Stomach (tissue), 9 donors: ENCODE measurements around the gene DIRAS1. TPM values are rescaled to one million over a fixed set of nuclear protein-coding genes. Genes with fewer than 3 reads are reported as not detected.

Experiments
- DNase-seq, 2 donors: peaks; one replicate each; pipeline versions ENCODE4 v3.0.0 to v3.0.0-alpha.2; 2013 to 2019
- H3K27ac ChIP-seq, 5 donors: fragments of 200-600 bp in 4 of 5; sonication (generic) in 4 of 5; one replicate each; pipeline ENCODE4 v1.5.1; 2013 to 2019; ENCODE audit warnings: mild to moderate bottlenecking in 1 of 5, moderate library complexity in 1 of 5
- H3K27me3 ChIP-seq, 3 donors: fragments of 200-600 bp; sonication (generic); one replicate each; pipeline ENCODE4 v1.5.1; 2017 to 2019; ENCODE audit warnings: mixed run types in 1 of 3
- H3K36me3 ChIP-seq, 4 donors: fragments of 200-600 bp; sonication (generic); 1 replicate in 3 of 4; 2 replicates in 1 of 4; pipeline ENCODE4 v1.5.1; 2016 to 2019
- H3K4me1 ChIP-seq, 4 donors: fragments of 200-600 bp; sonication (generic); one replicate each; pipeline ENCODE4 v1.5.1; 2016 to 2019
- H3K4me3 ChIP-seq, 4 donors: fragments of 200-600 bp; sonication (generic) in 3 of 4; one replicate each; pipeline ENCODE4 v1.5.1; 2016 to 2019; ENCODE audit warnings: mild to moderate bottlenecking in 1 of 4
- H3K9me3 ChIP-seq, 4 donors: fragments of 200-600 bp; sonication (generic); one replicate each; pipeline ENCODE4 v1.5.1; 2016 to 2019
- EP300 ChIP-seq: sonication (generic); formaldehyde crosslinking; IDR thresholded peaks from one replicate; pipeline ENCODE4 v1.6.1; 2017; ENCODE audit warnings: antibody characterized with exemption
- POLR2A ChIP-seq, 4 donors: fragments of 450-650 bp; IDR thresholded peaks; one replicate each; pipeline ENCODE4 v1.6.1; 2016; ENCODE audit warnings: antibody characterized with exemption in 4 of 4, control low read depth in 2 of 4, mild to moderate bottlenecking in 1 of 4, moderate library complexity in 1 of 4
- POLR2AphosphoS5 ChIP-seq, 3 donors: sonication (generic); formaldehyde crosslinking; IDR thresholded peaks; one replicate each; pipeline ENCODE4 v1.6.1; 2016; ENCODE audit warnings: antibody characterized with exemption in 3 of 3
- WGBS, 5 donors: extraction: QIAGEN DNeasy Blood & Tissue Kit in 3 of 5; methylation state at CpG; one replicate each; pipeline versions ENCODE4 v1.1.5 to v1.1.7; 2013 to 2018; 5-methylcytosine and 5-hydroxymethylcytosine counted together
- intact Hi-C: fragments of 100-400 bp; cut with DNase I; formaldehyde crosslinking; loops from one replicate; pipeline ENCODE4 v1.15.1; 2023; ENCODE audit warnings: low total_unique reads
- polyA plus RNA-seq, 3 donors: library from polyadenylated mRNA; stranded (reverse); fragments of 200-250 nt; gene quantifications; one replicate each; pipeline ENCODE4 v1.2.3, GENCODE V29; 2013
- total RNA-seq, 5 donors: library from RNA; depleted of rRNA; stranded (reverse); fragments of >200 nt; gene quantifications; one replicate each; pipeline versions ENCODE4 v1.1.0 to v1.2.3, GENCODE V29; 2014 to 2016
- TF ChIP-seq, protein P1 (sequence below), 7 experiments: fragments of 450-650 bp in 4 of 7; fragments of 200-600 bp in 3 of 7; sonication (generic) in 3 of 7; IDR thresholded peaks; one replicate each; pipeline ENCODE4 v1.5.1; 2016 to 2019; ENCODE audit warnings: antibody characterized with exemption in 7 of 7, control low read depth in 2 of 7, mild to moderate bottlenecking in 1 of 7
- donor health status: healthy with polysubstance abuse.
- donor health status: Bipolar disorder and iron deficiency.
- donor health status: healthy.

The DIRAS1 gene
- total and polyA plus RNA-seq, 8 donors = 0.73 to 8.4 (median 2.1) TPM; not detected in 1

DNA sequence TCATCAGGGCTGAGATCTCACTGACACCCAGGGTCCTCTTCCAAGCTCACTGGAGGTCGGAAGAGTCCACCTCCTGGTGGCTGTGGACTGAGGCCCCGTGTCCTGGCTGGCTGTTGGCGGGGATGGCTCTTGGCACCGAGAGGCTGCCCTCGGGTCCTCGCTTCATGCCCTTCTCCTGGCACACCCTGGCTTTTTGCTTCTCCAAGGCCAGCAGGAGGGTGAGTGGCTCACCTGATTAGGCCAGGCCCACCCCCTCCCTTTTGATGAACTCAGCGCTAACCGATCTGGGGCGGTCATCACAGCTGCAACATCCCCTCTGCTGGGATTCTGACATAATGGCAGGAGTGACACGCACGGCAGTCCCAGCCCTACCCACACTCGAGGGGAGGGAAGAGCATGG, 14.2 kb upstream of the DIRAS1 start:
- intact Hi-C loops = no loop called here
- Histone ChIP-seq H3K4me3 (no peak overlapping the region), H3K27me3 (no peaks in the 10 kb centered on the region), H3K4me1 (peaks cover 11 to 27% (median 18%) of the 10 kb centered on the region in 4 donors), H3K27ac (no peak overlapping the region), H3K9me3 (no peaks in the 10 kb centered on the region), H3K36me3 (peaks cover 24 to 62% (median 57%) of the 10 kb centered on the region in 4 donors)
- DNase-seq = no peak
- WGBS, 5 donors = 93 to 98% (median 96%) methylated on average over 3 to 12 of the region's 12 CpGs
- TF ChIP-seq POLR2A (IDR thresholded peaks at IDR 0.05) = no peak
- no peak for TF ChIP-seq POLR2AphosphoS5 (IDR thresholded peaks at IDR 0.05)
- no peak for TF ChIP-seq EP300
- TF ChIP-seq, protein P1, sequence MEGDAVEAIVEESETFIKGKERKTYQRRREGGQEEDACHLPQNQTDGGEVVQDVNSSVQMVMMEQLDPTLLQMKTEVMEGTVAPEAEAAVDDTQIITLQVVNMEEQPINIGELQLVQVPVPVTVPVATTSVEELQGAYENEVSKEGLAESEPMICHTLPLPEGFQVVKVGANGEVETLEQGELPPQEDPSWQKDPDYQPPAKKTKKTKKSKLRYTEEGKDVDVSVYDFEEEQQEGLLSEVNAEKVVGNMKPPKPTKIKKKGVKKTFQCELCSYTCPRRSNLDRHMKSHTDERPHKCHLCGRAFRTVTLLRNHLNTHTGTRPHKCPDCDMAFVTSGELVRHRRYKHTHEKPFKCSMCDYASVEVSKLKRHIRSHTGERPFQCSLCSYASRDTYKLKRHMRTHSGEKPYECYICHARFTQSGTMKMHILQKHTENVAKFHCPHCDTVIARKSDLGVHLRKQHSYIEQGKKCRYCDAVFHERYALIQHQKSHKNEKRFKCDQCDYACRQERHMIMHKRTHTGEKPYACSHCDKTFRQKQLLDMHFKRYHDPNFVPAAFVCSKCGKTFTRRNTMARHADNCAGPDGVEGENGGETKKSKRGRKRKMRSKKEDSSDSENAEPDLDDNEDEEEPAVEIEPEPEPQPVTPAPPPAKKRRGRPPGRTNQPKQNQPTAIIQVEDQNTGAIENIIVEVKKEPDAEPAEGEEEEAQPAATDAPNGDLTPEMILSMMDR (IDR thresholded peaks at IDR 0.05) = no peak

DNA sequence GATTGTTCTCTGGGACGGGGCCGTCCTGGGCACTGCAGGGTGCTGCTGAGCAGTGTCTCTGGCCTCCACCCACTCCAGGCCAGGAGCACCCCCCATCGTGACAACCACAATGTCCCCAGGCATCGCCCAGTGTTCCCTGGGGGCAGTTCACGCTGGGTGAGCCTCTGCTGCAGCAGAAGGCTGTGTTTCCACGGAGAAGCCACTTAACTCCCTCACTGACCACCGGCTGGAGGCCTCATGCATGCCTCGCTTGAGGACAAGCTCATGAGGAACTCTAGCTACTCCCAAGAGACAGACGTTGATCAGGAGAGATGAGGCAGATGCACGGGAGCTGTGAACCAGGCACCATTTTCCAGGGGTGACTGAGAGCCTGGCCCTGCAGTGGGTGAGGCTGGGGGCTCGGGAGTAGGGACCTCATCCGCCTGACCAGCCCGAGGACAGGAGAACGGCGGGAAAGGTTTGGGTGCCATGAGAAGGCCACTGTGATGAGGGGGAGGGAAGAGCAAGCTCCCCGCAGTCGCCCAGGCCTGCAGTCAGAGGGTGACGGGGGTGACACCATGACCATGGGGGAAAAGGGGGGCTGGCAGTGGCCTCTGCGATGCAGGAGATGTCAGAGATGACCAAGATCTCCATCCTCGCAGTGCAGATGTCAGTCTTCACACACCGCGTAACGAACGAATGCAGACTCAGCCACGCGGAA, 13.6 kb upstream of the DIRAS1 start:
- Histone ChIP-seq H3K4me3 (no peak overlapping the region), H3K27ac (no peak overlapping the region), H3K4me1 (peaks cover 11 to 27% (median 18%) of the 10 kb centered on the region in 4 donors), H3K27me3 (no peaks in the 10 kb centered on the region), H3K9me3 (no peaks in the 10 kb centered on the region), H3K36me3 (peaks cover 24 to 62% (median 57%) of the 10 kb centered on the region in 4 donors)
- 88 to 94% (median 92%) methylated on average over 25 to 26 of the region's 26 CpGs for WGBS, 5 donors
- DNase-seq = no peak
- TF ChIP-seq EP300 = no peak
- no peak for TF ChIP-seq POLR2A (IDR thresholded peaks at IDR 0.05)
- TF ChIP-seq POLR2AphosphoS5 (IDR thresholded peaks at IDR 0.05) = no peak
- TF ChIP-seq, protein P1 (IDR thresholded peaks at IDR 0.05) = no peak
- intact Hi-C loops = no loop called here

DNA sequence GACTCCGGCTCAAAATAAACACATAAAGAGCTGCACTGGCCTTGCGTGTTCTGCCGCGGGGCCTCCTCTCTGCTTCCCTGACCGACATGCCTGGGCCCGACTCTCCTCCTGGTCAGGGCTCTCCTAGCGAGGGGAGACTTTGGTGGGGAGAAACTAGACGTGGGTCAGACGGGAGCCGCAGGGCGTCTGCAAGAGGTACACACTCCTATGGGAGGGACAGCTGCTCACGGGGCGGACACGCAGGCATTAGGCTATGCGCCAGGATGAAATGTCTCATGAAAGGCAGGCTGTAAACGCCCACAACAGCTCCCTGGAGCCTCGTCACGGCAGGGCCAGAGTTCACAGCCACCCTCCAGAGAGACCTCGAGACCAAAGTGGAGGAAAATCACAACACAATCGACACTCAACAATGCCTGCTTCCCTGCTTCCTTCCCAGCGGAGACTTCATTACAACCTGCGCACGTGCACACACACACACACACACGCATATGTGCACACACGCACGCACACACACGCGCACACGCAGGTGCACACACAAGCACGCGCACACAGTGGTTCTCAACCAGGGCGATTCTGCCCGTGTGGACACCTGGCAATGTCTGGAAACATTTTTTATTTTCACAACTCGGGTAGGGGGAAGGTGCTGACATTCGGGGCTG, 12.9 kb upstream of the DIRAS1 start:
- 77 to 90% (median 88%) methylated on average over 34 to 35 of the region's 35 CpGs for WGBS, 5 donors
- H3K4me1 ChIP-seq = peaks cover 8 to 21% (median 13%) of the 10 kb centered on the region in 4 donors
- peaks cover 24 to 62% (median 57%) of the 10 kb centered on the region in 4 donors for H3K36me3 ChIP-seq
- DNase-seq = no peak
- TF ChIP-seq EP300 (no peak), POLR2A (IDR thresholded peaks at IDR 0.05) (no peak), POLR2AphosphoS5 (IDR thresholded peaks at IDR 0.05) (no peak)
- TF ChIP-seq, protein P1 (IDR thresholded peaks at IDR 0.05) = no peak
- H3K4me3 ChIP-seq = no peak overlapping the region
- H3K27me3 ChIP-seq = peaks cover 0 to under 1% (median 0%) of the 10 kb centered on the region in 3 donors
- H3K27ac ChIP-seq = no peak overlapping the region
- intact Hi-C loops = no loop called here
- H3K9me3 ChIP-seq = no peaks in the 10 kb centered on the region

DNA sequence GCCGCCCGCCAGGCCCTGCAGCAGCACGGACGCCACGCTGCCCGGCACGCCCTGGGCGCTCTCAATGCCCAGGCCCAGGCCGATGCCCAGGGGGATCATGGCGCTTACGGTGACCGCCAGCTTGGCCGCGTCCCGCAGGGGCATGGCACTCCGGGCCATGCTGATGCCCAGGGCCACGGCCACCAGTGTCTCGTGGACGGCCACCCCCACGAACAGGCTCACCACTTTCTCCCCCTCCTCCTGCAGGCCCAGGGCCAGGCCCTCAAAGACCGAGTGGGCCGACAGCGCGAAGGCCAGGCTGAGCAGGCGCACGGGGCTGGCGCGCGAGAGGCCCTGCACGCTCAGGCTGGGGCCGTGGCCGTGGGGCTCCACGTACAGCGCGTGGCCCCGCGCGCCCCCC, 11.7 kb upstream of the DIRAS1 start:
- TF ChIP-seq POLR2A (IDR thresholded peaks at IDR 0.05) = no peak
- TF ChIP-seq EP300 = no peak
- no peak for TF ChIP-seq POLR2AphosphoS5 (IDR thresholded peaks at IDR 0.05)
- TF ChIP-seq, protein P1 (IDR thresholded peaks at IDR 0.05) = no peak
- DNase-seq = no peak
- peaks cover 0 to 11% (median 3%) of the 10 kb centered on the region in 3 donors for H3K27me3 ChIP-seq
- H3K4me3 ChIP-seq = no peak overlapping the region
- 95 to 99% (median 97%) methylated on average over 23 to 38 of the region's 38 CpGs for WGBS, 5 donors
- H3K36me3 ChIP-seq = peaks cover 24 to 62% (median 57%) of the 10 kb centered on the region in 4 donors
- H3K9me3 ChIP-seq = no peaks in the 10 kb centered on the region
- intact Hi-C loops = no loop called here
- peaks cover 0 to 9% (median 2%) of the 10 kb centered on the region in 4 donors for H3K4me1 ChIP-seq
- H3K27ac ChIP-seq = no peak overlapping the region
